Kidney epithelial cell (primary cell): Measurements from ENCODE around the gene STXBP1. TPM values are rescaled to one million over a fixed set of nuclear protein-coding genes. Genes with fewer than 3 reads are reported as not detected.

Experiments used
- DNase-seq: peaks from one replicate; pipeline ENCODE4 v3.0.0-alpha.2; 2010; ENCODE audit warnings: low read depth
- H3K27me3 ChIP-seq: 2 replicates; pipeline ENCODE4 v1.6.0; 2011; ENCODE audit warnings: low read length; ENCODE audit not compliant: control insufficient read depth, insufficient read depth
- H3K36me3 ChIP-seq: 2 replicates; pipeline ENCODE4 v1.5.1; 2011; ENCODE audit warnings: low read length; ENCODE audit not compliant: control insufficient read depth, insufficient read depth
- H3K4me3 ChIP-seq: 2 replicates; pipeline ENCODE4 v1.5.1; 2011; ENCODE audit warnings: low read depth, mild to moderate bottlenecking, control low read depth, low read length
- total RNA-seq: library from RNA; depleted of rRNA; stranded (reverse); fragments of >200 nt; gene quantifications from 2 replicates; pipeline ENCODE4 v1.2.3, GENCODE V29; 2015
- TF ChIP-seq, protein P1 (sequence below): IDR thresholded peaks from 2 replicates; pipeline ENCODE4 v1.5.1; 2011; ENCODE audit warnings: mild to moderate bottlenecking, moderate library complexity, low read length, control low read depth, inconsistent platforms; ENCODE audit not compliant: insufficient read depth, poor library complexity, severe bottlenecking

STXBP1 gene
- total RNA-seq, 1 donor from 2014 or later: 27.5 TPM

DNA sequence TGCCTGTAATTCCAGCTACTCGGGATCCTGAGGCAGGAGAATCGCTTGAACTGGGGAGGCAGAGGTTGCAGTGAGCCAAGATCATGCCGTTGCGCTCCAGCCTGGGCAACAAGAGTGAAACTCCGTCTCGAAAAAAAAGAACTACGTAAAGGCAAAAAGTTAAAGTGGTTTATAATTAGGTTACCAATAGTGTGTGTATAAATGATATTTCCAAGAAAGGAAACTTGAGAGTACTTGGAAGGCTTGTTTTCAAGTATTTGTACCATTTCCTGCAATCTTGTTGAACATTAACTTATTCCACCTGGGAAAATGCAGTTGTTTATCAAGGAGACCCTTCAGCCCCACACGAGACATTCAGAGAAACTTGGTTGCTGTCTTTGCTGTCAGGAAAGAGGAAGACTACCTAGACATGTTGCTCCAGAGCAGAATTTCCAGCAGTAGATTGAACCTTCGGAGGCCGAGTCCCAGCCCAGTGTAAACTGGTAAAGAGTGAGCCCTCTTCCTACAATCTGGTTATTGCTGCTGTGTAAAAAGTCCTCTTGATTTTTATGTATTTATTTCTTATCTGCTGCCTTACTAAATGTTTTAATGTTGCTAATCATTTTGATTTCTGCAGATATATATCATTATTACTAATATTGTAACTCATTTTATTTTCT is 30.1 kb downstream of the STXBP1 start:
- peak; percentile 4 for DNase-seq
- TF ChIP-seq, protein P1, sequence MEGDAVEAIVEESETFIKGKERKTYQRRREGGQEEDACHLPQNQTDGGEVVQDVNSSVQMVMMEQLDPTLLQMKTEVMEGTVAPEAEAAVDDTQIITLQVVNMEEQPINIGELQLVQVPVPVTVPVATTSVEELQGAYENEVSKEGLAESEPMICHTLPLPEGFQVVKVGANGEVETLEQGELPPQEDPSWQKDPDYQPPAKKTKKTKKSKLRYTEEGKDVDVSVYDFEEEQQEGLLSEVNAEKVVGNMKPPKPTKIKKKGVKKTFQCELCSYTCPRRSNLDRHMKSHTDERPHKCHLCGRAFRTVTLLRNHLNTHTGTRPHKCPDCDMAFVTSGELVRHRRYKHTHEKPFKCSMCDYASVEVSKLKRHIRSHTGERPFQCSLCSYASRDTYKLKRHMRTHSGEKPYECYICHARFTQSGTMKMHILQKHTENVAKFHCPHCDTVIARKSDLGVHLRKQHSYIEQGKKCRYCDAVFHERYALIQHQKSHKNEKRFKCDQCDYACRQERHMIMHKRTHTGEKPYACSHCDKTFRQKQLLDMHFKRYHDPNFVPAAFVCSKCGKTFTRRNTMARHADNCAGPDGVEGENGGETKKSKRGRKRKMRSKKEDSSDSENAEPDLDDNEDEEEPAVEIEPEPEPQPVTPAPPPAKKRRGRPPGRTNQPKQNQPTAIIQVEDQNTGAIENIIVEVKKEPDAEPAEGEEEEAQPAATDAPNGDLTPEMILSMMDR: no peak
- no peaks in the 10 kb centered on the region for H3K36me3 ChIP-seq
- H3K4me3 ChIP-seq: no peak overlapping the region
- H3K27me3 ChIP-seq: no peaks in the 10 kb centered on the region

- DNase-seq: no peak
- Histone ChIP-seq H3K4me3 (no peak overlapping the region), H3K36me3 (no peaks in the 10 kb centered on the region), H3K27me3 (no peaks in the 10 kb centered on the region)
- TF ChIP-seq, protein P1: no peak
Measured at GRCh38 chr9:127644146-127644827, 32.2 kb downstream of the STXBP1 start.

DNA sequence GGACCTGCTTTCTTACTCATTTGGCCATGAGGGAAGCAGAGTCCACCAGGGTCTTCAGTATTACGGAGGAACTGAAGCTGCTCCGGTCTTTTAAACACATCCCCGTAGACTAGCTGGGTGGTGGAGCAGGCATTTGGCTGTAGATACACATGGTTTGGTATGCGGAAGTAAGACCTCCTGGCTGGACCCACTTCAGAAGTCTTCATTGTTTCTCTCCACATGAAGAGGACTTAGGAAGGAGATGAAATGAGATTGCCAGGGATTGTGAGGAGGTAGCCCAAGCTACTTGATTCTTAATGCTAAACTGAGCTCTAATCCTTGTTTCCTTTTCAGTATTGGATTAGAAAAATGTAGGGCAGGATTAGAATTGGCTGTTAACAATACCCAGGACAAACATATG is 32.9 kb downstream of the STXBP1 start:
- H3K27me3 ChIP-seq: no peaks in the 10 kb centered on the region
- no peak for DNase-seq
- no peaks in the 10 kb centered on the region for H3K36me3 ChIP-seq
- H3K4me3 ChIP-seq: no peak overlapping the region
- TF ChIP-seq, protein P1: no peak

GRCh38 chr9:127647451-127647850 is 35.4 kb downstream of the STXBP1 start:
- H3K36me3 ChIP-seq: no peaks in the 10 kb centered on the region
- no peak overlapping the region for H3K4me3 ChIP-seq
- no peak for DNase-seq
- H3K27me3 ChIP-seq: no peaks in the 10 kb centered on the region
- TF ChIP-seq, protein P1: no peak

DNA sequence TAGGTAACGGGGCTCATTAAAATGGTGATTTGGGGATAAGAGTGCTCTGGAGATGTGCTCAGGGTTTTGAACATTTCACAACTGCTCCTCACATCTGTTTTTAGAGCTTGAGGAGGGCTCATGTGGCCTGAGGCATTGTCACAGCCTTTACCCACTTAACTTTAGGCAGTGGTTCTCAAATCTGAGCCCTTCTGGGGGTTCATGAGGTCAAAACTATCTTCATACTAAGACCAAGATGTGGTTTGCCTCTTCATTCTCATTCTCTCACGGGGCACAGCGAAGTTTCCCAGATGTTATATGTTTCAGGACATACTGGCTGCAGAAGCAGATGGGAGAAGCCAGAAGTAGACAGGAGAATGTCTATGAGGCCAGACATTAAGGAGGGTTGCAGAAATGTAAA is 38.4 kb downstream of the STXBP1 start:
- Histone ChIP-seq H3K27me3 (no peaks in the 10 kb centered on the region), H3K4me3 (no peak overlapping the region), H3K36me3 (no peaks in the 10 kb centered on the region)
- no peak for DNase-seq
- TF ChIP-seq, protein P1: no peak
